ENCODE results near the gene BCL11B. TPM values are rescaled to one million over a fixed set of nuclear protein-coding genes. Genes with fewer than 3 reads are reported as not detected.

BCL11B gene
- total and polyA plus RNA-seq, 4 donors = 0.04 to 0.42 (median 0.16) TPM

DNA sequence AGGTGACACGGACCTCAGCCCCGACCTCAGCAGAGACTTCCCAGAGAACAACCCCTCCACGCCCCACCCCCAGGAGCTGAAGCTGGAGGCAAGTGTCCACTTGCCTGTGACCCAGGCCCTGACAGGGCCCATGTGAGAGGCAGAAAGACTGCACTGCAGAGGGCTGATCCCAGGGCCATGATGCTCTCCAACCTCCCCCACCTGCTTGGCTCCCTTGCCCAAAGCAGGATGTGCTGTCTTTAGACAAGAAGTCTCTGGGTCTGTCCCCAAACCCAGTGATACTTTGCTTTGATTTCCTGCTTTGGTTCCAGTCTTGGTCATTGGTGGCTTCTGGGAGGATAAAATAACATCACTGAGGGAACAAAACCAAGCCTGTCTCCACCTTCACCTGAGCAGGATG is 59.4 kb downstream of the BCL11B start:
- H3K9me3 ChIP-seq (ENCODE audit: control insufficient read depth in 4 of 4, low read length in 3 of 4) = no peaks in the 10 kb centered on the region
- no peaks in the 10 kb centered on the region for H3K4me1 ChIP-seq (ENCODE audit: control insufficient read depth in 4 of 4, insufficient read depth in 4 of 4, low read length in 3 of 4)
- WGBS = 74% methylated on average over 3 of the region's 3 CpGs
- no peaks in the 10 kb centered on the region for H3K36me3 ChIP-seq (ENCODE audit: control insufficient read depth in 4 of 4, insufficient read depth in 3 of 4, low read depth in 1 of 4, low read length in 3 of 4)
- no peak overlapping the region for H3K4me3 ChIP-seq (ENCODE audit: low read depth in 1 of 3, low read length in 3 of 3)
- no peak overlapping the region for H3K9ac ChIP-seq (ENCODE audit: low read depth in 1 of 2, low read length in 2 of 2)
- TF ChIP-seq JUND (IDR thresholded peaks at IDR 0.05) = no peak
- TF ChIP-seq, protein P1, sequence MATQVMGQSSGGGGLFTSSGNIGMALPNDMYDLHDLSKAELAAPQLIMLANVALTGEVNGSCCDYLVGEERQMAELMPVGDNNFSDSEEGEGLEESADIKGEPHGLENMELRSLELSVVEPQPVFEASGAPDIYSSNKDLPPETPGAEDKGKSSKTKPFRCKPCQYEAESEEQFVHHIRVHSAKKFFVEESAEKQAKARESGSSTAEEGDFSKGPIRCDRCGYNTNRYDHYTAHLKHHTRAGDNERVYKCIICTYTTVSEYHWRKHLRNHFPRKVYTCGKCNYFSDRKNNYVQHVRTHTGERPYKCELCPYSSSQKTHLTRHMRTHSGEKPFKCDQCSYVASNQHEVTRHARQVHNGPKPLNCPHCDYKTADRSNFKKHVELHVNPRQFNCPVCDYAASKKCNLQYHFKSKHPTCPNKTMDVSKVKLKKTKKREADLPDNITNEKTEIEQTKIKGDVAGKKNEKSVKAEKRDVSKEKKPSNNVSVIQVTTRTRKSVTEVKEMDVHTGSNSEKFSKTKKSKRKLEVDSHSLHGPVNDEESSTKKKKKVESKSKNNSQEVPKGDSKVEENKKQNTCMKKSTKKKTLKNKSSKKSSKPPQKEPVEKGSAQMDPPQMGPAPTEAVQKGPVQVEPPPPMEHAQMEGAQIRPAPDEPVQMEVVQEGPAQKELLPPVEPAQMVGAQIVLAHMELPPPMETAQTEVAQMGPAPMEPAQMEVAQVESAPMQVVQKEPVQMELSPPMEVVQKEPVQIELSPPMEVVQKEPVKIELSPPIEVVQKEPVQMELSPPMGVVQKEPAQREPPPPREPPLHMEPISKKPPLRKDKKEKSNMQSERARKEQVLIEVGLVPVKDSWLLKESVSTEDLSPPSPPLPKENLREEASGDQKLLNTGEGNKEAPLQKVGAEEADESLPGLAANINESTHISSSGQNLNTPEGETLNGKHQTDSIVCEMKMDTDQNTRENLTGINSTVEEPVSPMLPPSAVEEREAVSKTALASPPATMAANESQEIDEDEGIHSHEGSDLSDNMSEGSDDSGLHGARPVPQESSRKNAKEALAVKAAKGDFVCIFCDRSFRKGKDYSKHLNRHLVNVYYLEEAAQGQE (IDR thresholded peaks at IDR 0.05) = no peak
- TF ChIP-seq, protein P2, sequence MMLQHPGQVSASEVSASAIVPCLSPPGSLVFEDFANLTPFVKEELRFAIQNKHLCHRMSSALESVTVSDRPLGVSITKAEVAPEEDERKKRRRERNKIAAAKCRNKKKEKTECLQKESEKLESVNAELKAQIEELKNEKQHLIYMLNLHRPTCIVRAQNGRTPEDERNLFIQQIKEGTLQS (IDR thresholded peaks at IDR 0.05) = no peak
- no peak for TF ChIP-seq GABPA (IDR thresholded peaks at IDR 0.05 in 1 of 2, conservative IDR thresholded peaks at IDR 0.05 in 1 of 2)
- TF ChIP-seq EGR1 (IDR thresholded peaks at IDR 0.05; ENCODE audit: low read depth in 2 of 2) = no peak
- TF ChIP-seq, protein P3, sequence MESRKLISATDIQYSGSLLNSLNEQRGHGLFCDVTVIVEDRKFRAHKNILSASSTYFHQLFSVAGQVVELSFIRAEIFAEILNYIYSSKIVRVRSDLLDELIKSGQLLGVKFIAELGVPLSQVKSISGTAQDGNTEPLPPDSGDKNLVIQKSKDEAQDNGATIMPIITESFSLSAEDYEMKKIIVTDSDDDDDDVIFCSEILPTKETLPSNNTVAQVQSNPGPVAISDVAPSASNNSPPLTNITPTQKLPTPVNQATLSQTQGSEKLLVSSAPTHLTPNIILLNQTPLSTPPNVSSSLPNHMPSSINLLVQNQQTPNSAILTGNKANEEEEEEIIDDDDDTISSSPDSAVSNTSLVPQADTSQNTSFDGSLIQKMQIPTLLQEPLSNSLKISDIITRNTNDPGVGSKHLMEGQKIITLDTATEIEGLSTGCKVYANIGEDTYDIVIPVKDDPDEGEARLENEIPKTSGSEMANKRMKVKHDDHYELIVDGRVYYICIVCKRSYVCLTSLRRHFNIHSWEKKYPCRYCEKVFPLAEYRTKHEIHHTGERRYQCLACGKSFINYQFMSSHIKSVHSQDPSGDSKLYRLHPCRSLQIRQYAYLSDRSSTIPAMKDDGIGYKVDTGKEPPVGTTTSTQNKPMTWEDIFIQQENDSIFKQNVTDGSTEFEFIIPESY (IDR thresholded peaks at IDR 0.05) = no peak
- no peak for TF ChIP-seq FOXA2 (IDR thresholded peaks at IDR 0.05)
- TF ChIP-seq, protein P4, sequence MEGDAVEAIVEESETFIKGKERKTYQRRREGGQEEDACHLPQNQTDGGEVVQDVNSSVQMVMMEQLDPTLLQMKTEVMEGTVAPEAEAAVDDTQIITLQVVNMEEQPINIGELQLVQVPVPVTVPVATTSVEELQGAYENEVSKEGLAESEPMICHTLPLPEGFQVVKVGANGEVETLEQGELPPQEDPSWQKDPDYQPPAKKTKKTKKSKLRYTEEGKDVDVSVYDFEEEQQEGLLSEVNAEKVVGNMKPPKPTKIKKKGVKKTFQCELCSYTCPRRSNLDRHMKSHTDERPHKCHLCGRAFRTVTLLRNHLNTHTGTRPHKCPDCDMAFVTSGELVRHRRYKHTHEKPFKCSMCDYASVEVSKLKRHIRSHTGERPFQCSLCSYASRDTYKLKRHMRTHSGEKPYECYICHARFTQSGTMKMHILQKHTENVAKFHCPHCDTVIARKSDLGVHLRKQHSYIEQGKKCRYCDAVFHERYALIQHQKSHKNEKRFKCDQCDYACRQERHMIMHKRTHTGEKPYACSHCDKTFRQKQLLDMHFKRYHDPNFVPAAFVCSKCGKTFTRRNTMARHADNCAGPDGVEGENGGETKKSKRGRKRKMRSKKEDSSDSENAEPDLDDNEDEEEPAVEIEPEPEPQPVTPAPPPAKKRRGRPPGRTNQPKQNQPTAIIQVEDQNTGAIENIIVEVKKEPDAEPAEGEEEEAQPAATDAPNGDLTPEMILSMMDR (IDR thresholded peaks at IDR 0.05; ENCODE audit: low read depth, low read length, missing input control) = no peak
- no peak for TF ChIP-seq SP1 (IDR thresholded peaks at IDR 0.05)
- TF ChIP-seq HNF4A (conservative IDR thresholded peaks at IDR 0.05) = no peak
- TF ChIP-seq TAF1 (conservative IDR thresholded peaks at IDR 0.05) = no peak
- no peak for TF ChIP-seq RAD21 (IDR thresholded peaks at IDR 0.05)
- no peak for TF ChIP-seq HNF4G (IDR thresholded peaks at IDR 0.05)
- no peak for DNase-seq (ENCODE audit: low spot score)
- H3K27ac ChIP-seq (ENCODE audit: low read depth in 1 of 2, low read length in 2 of 2) = no peak overlapping the region
- H3K27me3 ChIP-seq (ENCODE audit: control insufficient read depth in 4 of 4, insufficient read depth in 4 of 4, low read length in 3 of 4) = peaks cover 0 to 4% (median 0%) of the 10 kb centered on the region in 4 donors

DNA sequence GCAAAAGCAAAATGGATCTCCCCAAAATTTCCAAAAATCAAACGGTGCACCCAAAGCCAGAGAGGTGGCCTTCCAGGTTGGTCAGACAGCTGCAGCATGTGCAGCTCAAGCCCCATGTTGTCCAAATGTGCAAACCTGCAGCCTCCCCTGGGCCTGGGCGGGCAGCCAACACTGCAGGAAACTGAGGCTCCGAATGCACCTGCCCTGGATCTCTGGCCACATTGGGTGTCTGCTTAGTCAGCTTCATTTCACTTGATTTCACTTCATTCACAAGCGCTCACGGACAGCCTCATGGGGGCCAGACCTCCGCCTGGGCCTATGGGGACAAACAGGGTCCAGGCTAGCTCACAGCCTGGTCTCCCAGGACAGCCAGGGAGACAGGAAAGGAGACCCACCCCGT is 59.8 kb downstream of the BCL11B start:
- H3K27ac ChIP-seq (ENCODE audit: low read depth in 1 of 2, low read length in 2 of 2) = no peak overlapping the region
- TF ChIP-seq, protein P1 (IDR thresholded peaks at IDR 0.05) = no peak
- TF ChIP-seq RXRA (IDR thresholded peaks at IDR 0.05) (no peak), SP1 (IDR thresholded peaks at IDR 0.05) (no peak), EGR1 (IDR thresholded peaks at IDR 0.05; ENCODE audit: low read depth in 2 of 2) (no peak), YY1 (IDR thresholded peaks at IDR 0.05) (no peak), JUND (IDR thresholded peaks at IDR 0.05) (no peak), RAD21 (IDR thresholded peaks at IDR 0.05) (no peak), GABPA (IDR thresholded peaks at IDR 0.05 in 1 of 2, conservative IDR thresholded peaks at IDR 0.05 in 1 of 2) (no peak), HNF4A (conservative IDR thresholded peaks at IDR 0.05) (no peak), FOXA2 (IDR thresholded peaks at IDR 0.05) (no peak)
- TF ChIP-seq, protein P4 (IDR thresholded peaks at IDR 0.05; ENCODE audit: low read depth, low read length, missing input control) = no peak
- TF ChIP-seq, protein P2 (IDR thresholded peaks at IDR 0.05) = no peak
- TF ChIP-seq, protein P5, sequence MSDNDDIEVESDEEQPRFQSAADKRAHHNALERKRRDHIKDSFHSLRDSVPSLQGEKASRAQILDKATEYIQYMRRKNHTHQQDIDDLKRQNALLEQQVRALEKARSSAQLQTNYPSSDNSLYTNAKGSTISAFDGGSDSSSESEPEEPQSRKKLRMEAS (IDR thresholded peaks at IDR 0.05) = no peak

More for the DNA sequence above, 59.8 kb downstream of the BCL11B start:
- Histone ChIP-seq H3K27me3 (ENCODE audit: control insufficient read depth in 4 of 4, insufficient read depth in 4 of 4, low read length in 3 of 4) (peaks cover 0 to 4% (median 0%) of the 10 kb centered on the region in 4 donors), H3K36me3 (ENCODE audit: control insufficient read depth in 4 of 4, insufficient read depth in 3 of 4, low read depth in 1 of 4, low read length in 3 of 4) (no peaks in the 10 kb centered on the region), H3K9me3 (ENCODE audit: control insufficient read depth in 4 of 4, low read length in 3 of 4) (no peaks in the 10 kb centered on the region), H3K4me3 (ENCODE audit: low read depth in 1 of 3, low read length in 3 of 3) (no peak overlapping the region), H3K4me1 (ENCODE audit: control insufficient read depth in 4 of 4, insufficient read depth in 4 of 4, low read length in 3 of 4) (no peaks in the 10 kb centered on the region), H3K9ac (ENCODE audit: low read depth in 1 of 2, low read length in 2 of 2) (no peak overlapping the region)
- WGBS = 83% methylated on average over 7 of the region's 7 CpGs
- DNase-seq (ENCODE audit: low spot score) = no peak

Data from liver (tissue), 9 donors.